H9 (cell line): ENCODE data around the gene MOB3B. TPM values are rescaled to one million over a fixed set of nuclear protein-coding genes. Genes with fewer than 3 reads are reported as not detected.

Source experiments
- DNase-seq: peaks from one replicate; pipeline ENCODE4 v3.0.0-alpha.2; 2017
- H2AFZ ChIP-seq: one replicate; pipeline ENCODE4 v1.6.1; 2013; ENCODE audit warnings: mild to moderate bottlenecking, low read length, control low read depth, moderate library complexity
- H2AK5ac ChIP-seq: 2 replicates; pipeline ENCODE4 v1.6.1; 2013; ENCODE audit warnings: low read length, control low read depth, mixed read lengths; ENCODE audit not compliant: insufficient read length
- H2BK120ac ChIP-seq: one replicate; pipeline ENCODE4 v1.6.1; 2013; ENCODE audit warnings: low read depth, mild to moderate bottlenecking, low read length, control low read depth, inconsistent platforms; ENCODE audit not compliant: poor library complexity, severe bottlenecking
- H2BK12ac ChIP-seq: 2 replicates; pipeline ENCODE4 v1.6.1; 2013; ENCODE audit warnings: low read length, control low read depth, mixed read lengths, low read depth; ENCODE audit not compliant: insufficient read length
- H2BK15ac ChIP-seq: 2 replicates; pipeline ENCODE4 v1.6.1; 2013; ENCODE audit warnings: low read depth, low read length, control low read depth
- H2BK20ac ChIP-seq: one replicate; pipeline ENCODE4 v1.6.1; 2013; ENCODE audit warnings: low read depth, mild to moderate bottlenecking, low read length, control low read depth, inconsistent platforms; ENCODE audit not compliant: poor library complexity, severe bottlenecking
- H2BK5ac ChIP-seq: 2 replicates; pipeline ENCODE4 v1.6.1; 2013; ENCODE audit warnings: low read length, control low read depth, mixed read lengths; ENCODE audit not compliant: insufficient read length
- H3K14ac ChIP-seq: 2 replicates; pipeline ENCODE4 v1.6.1; 2013; ENCODE audit warnings: low read length, control low read depth; ENCODE audit not compliant: insufficient read depth
- H3K18ac ChIP-seq: 2 replicates; pipeline ENCODE4 v1.6.1; 2013; ENCODE audit warnings: low read depth, mild to moderate bottlenecking, mixed read lengths, low read length, control low read depth; ENCODE audit not compliant: insufficient read length
- H3K23ac ChIP-seq: 2 replicates; pipeline ENCODE4 v1.6.1; 2013; ENCODE audit warnings: low read length, control low read depth, mixed read lengths, low read depth; ENCODE audit not compliant: insufficient read length
- H3K23me2 ChIP-seq: 2 replicates; pipeline ENCODE4 v1.6.1; 2013; ENCODE audit warnings: low read depth, mild to moderate bottlenecking, mixed read lengths, low read length, control low read depth; ENCODE audit not compliant: insufficient read length, poor library complexity, severe bottlenecking
- H3K27ac ChIP-seq: 2 replicates; pipeline ENCODE4 v1.5.1; 2013; ENCODE audit warnings: low read length, control low read depth, mixed read lengths, low read depth; ENCODE audit not compliant: insufficient read length
- H3K27me3 ChIP-seq: 2 replicates; pipeline ENCODE4 v1.6.1; 2013; ENCODE audit warnings: low read length, control low read depth, inconsistent platforms; ENCODE audit not compliant: insufficient read depth
- H3K4ac ChIP-seq: 2 replicates; pipeline ENCODE4 v1.6.1; 2013; ENCODE audit warnings: low read depth, mild to moderate bottlenecking, control low read depth, inconsistent platforms, low read length, moderate library complexity
- H3K4me1 ChIP-seq: 2 replicates; pipeline ENCODE4 v1.6.1; 2013; ENCODE audit warnings: low read length, control low read depth, inconsistent platforms; ENCODE audit not compliant: insufficient read depth
- H3K4me2 ChIP-seq: 2 replicates; pipeline ENCODE4 v1.6.1; 2013; ENCODE audit warnings: low read length, control low read depth, mixed read lengths; ENCODE audit not compliant: insufficient read length, insufficient read depth
- H3K56ac ChIP-seq: 2 replicates; pipeline ENCODE4 v1.6.1; 2013; ENCODE audit warnings: low read depth, mild to moderate bottlenecking, mixed read lengths, low read length, control low read depth; ENCODE audit not compliant: insufficient read length
- H3K79me1 ChIP-seq: 2 replicates; pipeline ENCODE4 v1.6.1; 2013; ENCODE audit warnings: low read depth, mild to moderate bottlenecking, moderate library complexity, low read length, control low read depth, inconsistent platforms; ENCODE audit not compliant: insufficient read depth, poor library complexity, severe bottlenecking
- H3K79me2 ChIP-seq: 2 replicates; pipeline ENCODE4 v1.6.1; 2013; ENCODE audit warnings: low read length, control low read depth, inconsistent platforms; ENCODE audit not compliant: insufficient read depth
- H3K9ac ChIP-seq: 2 replicates; pipeline ENCODE4 v1.6.1; 2013; ENCODE audit warnings: low read length, control low read depth, mixed read lengths; ENCODE audit not compliant: insufficient read length; ENCODE audit errors: extremely low read depth
- H3K9me3 ChIP-seq: one replicate; pipeline ENCODE4 v1.6.1; 2013; ENCODE audit warnings: low read depth, low read length, inconsistent platforms; ENCODE audit not compliant: control insufficient read depth
- H3T11ph ChIP-seq: one replicate; pipeline ENCODE4 v1.6.1; 2013; ENCODE audit warnings: mild to moderate bottlenecking, low read length, control low read depth, inconsistent platforms
- H4K20me1 ChIP-seq: one replicate; pipeline ENCODE4 v1.6.1; 2013; ENCODE audit not compliant: control insufficient read depth, insufficient read length, insufficient read depth
- H4K5ac ChIP-seq: 2 replicates; pipeline ENCODE4 v1.6.1; 2013; ENCODE audit warnings: low read depth, mild to moderate bottlenecking, mixed read lengths, low read length, control low read depth; ENCODE audit not compliant: insufficient read length
- H4K8ac ChIP-seq: replicated peaks from 2 replicates; pipeline ENCODE4 v1.6.1; 2013; ENCODE audit warnings: low read length, control low read depth, mixed read lengths, low read depth; ENCODE audit not compliant: insufficient read length
- H4K91ac ChIP-seq: 2 replicates; pipeline ENCODE4 v1.6.1; 2013; ENCODE audit warnings: low read depth, mild to moderate bottlenecking, moderate library complexity, mixed read lengths, low read length, control low read depth; ENCODE audit not compliant: insufficient read length
- H3K27ac Mint-ChIP-seq, 3 experiments: 2 replicates in 2 of 3; 3 replicates in 1 of 3; pipeline ENCODE4 v1.8.0; 2020 to 2021; ENCODE audit warnings: mixed read lengths in 3 of 3, mild to moderate bottlenecking in 1 of 3, moderate library complexity in 1 of 3
- H3K27me3 Mint-ChIP-seq: 2 replicates; pipeline ENCODE4 v1.8.0; 2021; ENCODE audit warnings: low read depth, mild to moderate bottlenecking, moderate library complexity, mixed read lengths
- H3K36me3 Mint-ChIP-seq, 3 experiments: 2 replicates in 2 of 3; 3 replicates in 1 of 3; pipeline ENCODE4 v1.8.0; 2020 to 2021; ENCODE audit warnings: low read depth in 3 of 3, mixed read lengths in 3 of 3; ENCODE audit not compliant: insufficient read depth in 1 of 3
- H3K4me1 Mint-ChIP-seq, 2 experiments: 2 replicates each; pipeline ENCODE4 v1.8.0; 2020; ENCODE audit warnings: mixed read lengths in 2 of 2
- H3K4me3 Mint-ChIP-seq, 2 experiments: 2 replicates in 1 of 2; 3 replicates in 1 of 2; pipeline ENCODE4 v1.8.0; 2020 to 2021; ENCODE audit warnings: mild to moderate bottlenecking in 2 of 2, mixed read lengths in 2 of 2, moderate library complexity in 1 of 2
- H3K9me3 Mint-ChIP-seq, 2 experiments: 2 replicates in 1 of 2; 3 replicates in 1 of 2; pipeline ENCODE4 v1.8.0; 2020; ENCODE audit warnings: mild to moderate bottlenecking in 2 of 2, mixed read lengths in 2 of 2, moderate library complexity in 1 of 2
- WGBS: extraction: QIAGEN DNeasy Blood & Tissue Kit; methylation state at CpG from one replicate; pipeline ENCODE4 v1.1.7; 2013; ENCODE audit warnings: missing lambda C conversion rate, low lambda C conversion rate, mixed read lengths; ENCODE audit not compliant: insufficient read length; ENCODE audit errors: extremely low coverage; 5-methylcytosine and 5-hydroxymethylcytosine counted together
- total RNA-seq: library from RNA; stranded (reverse); gene quantifications from 2 replicates; pipeline ENCODE4 v1.2.1, GENCODE V29; 2021
- TF ChIP-seq, protein P1 (sequence below): fragments of 200-600 bp; sonication (generic); conservative IDR thresholded peaks from 3 replicates; pipeline ENCODE4 v1.8.0; 2021; ENCODE audit warnings: antibody characterized with exemption, mild to moderate bottlenecking

The MOB3B gene
- total RNA-seq, 1 experiment from 2014 or later: 9.8 TPM

DNA sequence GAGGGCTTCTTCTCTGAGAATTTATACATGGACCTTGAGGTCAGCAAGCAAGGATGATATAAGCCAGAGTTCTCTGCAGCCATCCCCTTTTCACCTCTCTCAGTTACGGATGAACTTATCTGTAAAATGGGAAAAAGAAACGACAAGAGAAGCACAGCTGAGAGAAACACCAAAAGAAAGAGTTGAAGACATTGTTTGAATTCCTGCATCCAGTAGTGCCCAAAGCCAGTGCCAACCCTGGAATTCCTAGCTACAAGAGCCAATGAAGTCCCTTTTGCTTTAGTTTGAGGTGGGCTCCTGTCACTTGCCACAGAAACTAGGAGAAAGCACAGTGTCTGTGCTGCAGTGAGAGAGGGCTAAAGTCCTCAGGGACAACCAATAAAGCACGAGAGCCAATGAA is 6.6 kb upstream of the MOB3B start:
- H2BK12ac ChIP-seq: no peak overlapping the region
- H3K27ac Mint-ChIP-seq: no peak overlapping the region; a peak in 1 of 7 replicates

More for the DNA sequence above, 6.6 kb upstream of the MOB3B start:
- no peak overlapping the region for H3K56ac ChIP-seq
- no peak overlapping the region for H3K23ac ChIP-seq
- no peaks in the 10 kb centered on the region; the same call in 1 of the 2 replicates for H3K79me2 ChIP-seq
- H3K18ac ChIP-seq: no peak overlapping the region
- H3K36me3 Mint-ChIP-seq: peaks cover 0 to 5% (median 0%) of the 10 kb centered on the region in 3 experiments; a peak in 2 of 7 replicates
- H3K79me1 ChIP-seq: no peaks in the 10 kb centered on the region
- H4K20me1 ChIP-seq: no peaks in the 10 kb centered on the region
- no peak overlapping the region for H3K4ac ChIP-seq
- TF ChIP-seq, protein P1, sequence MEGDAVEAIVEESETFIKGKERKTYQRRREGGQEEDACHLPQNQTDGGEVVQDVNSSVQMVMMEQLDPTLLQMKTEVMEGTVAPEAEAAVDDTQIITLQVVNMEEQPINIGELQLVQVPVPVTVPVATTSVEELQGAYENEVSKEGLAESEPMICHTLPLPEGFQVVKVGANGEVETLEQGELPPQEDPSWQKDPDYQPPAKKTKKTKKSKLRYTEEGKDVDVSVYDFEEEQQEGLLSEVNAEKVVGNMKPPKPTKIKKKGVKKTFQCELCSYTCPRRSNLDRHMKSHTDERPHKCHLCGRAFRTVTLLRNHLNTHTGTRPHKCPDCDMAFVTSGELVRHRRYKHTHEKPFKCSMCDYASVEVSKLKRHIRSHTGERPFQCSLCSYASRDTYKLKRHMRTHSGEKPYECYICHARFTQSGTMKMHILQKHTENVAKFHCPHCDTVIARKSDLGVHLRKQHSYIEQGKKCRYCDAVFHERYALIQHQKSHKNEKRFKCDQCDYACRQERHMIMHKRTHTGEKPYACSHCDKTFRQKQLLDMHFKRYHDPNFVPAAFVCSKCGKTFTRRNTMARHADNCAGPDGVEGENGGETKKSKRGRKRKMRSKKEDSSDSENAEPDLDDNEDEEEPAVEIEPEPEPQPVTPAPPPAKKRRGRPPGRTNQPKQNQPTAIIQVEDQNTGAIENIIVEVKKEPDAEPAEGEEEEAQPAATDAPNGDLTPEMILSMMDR: no peak
- peaks cover 13 to 14% of the 10 kb centered on the region in 2 experiments for H3K4me1 Mint-ChIP-seq
- no peak overlapping the region for H2BK5ac ChIP-seq
- no peak for DNase-seq
- H3K9ac ChIP-seq: no peak overlapping the region
- no peaks in the 10 kb centered on the region for H3K27me3 Mint-ChIP-seq
- no peak overlapping the region for H4K5ac ChIP-seq
- H3K27me3 ChIP-seq: no peaks in the 10 kb centered on the region
- H2AK5ac ChIP-seq: no peak overlapping the region
- H2BK15ac ChIP-seq: no peak overlapping the region
- no peak overlapping the region for H3K4me2 ChIP-seq
- H3K27ac ChIP-seq: no peak overlapping the region
- H3T11ph ChIP-seq: no peak overlapping the region
- H2BK20ac ChIP-seq: no peak overlapping the region
- H2AFZ ChIP-seq: no peak overlapping the region
- no peak overlapping the region for H4K91ac ChIP-seq
- no peaks in the 10 kb centered on the region for H3K9me3 Mint-ChIP-seq
- no peak overlapping the region for H2BK120ac ChIP-seq
- no peak overlapping the region for H3K14ac ChIP-seq
- H4K8ac ChIP-seq: no peak overlapping the region
- no peak overlapping the region for H3K4me3 Mint-ChIP-seq
- no peaks in the 10 kb centered on the region; the same call in 1 of the 2 replicates for H3K4me1 ChIP-seq
- WGBS: no CpG with 5 or more reads among the region's 3 CpGs
- H3K23me2 ChIP-seq: no peaks in the 10 kb centered on the region
- H3K9me3 ChIP-seq: no peaks in the 10 kb centered on the region
